Astrocyte (in vitro differentiated cells and primary cell): ENCODE results near the gene KHNYN. TPM values are rescaled to one million over a fixed set of nuclear protein-coding genes. Genes with fewer than 3 reads are reported as not detected.

Source experiments
- DNase-seq: peaks from one replicate; pipeline ENCODE4 v3.0.0-alpha.2; 2010; ENCODE audit warnings: low read depth
- FAIRE-seq: peaks from 2 replicates; lab custom pipeline; 2011; peaks lifted over from hg19 to GRCh38; lab: Jason Lieb, UNC
- H2AFZ ChIP-seq: 2 replicates; pipeline ENCODE4 v1.6.0; 2012; ENCODE audit warnings: low read depth, low read length, inconsistent platforms
- H3K27ac ChIP-seq: 2 replicates; pipeline ENCODE4 v1.5.1; 2011; ENCODE audit warnings: low read depth, low read length, inconsistent platforms
- H3K27me3 ChIP-seq: 2 replicates; pipeline ENCODE4 v1.6.0; 2011; ENCODE audit warnings: low read length, inconsistent platforms; ENCODE audit not compliant: insufficient read depth
- H3K36me3 ChIP-seq: 2 replicates; pipeline ENCODE4 v1.5.1; 2011; ENCODE audit warnings: low read length, inconsistent platforms; ENCODE audit not compliant: insufficient read depth
- H3K4me1 ChIP-seq: 2 replicates; pipeline ENCODE4 v1.5.1; 2011; ENCODE audit warnings: low read length, inconsistent platforms; ENCODE audit not compliant: insufficient read depth
- H3K4me2 ChIP-seq: 2 replicates; pipeline ENCODE4 v1.6.0; 2012; ENCODE audit warnings: low read length, inconsistent platforms
- H3K4me3 ChIP-seq: 2 replicates; pipeline ENCODE4 v1.5.1; 2011; ENCODE audit warnings: low read depth, mild to moderate bottlenecking, low read length, inconsistent platforms; ENCODE audit not compliant: insufficient read depth
- H3K79me2 ChIP-seq: 2 replicates; pipeline ENCODE4 v1.6.0; 2012; ENCODE audit warnings: mild to moderate bottlenecking, low read length, inconsistent platforms; ENCODE audit not compliant: insufficient read depth
- H3K9ac ChIP-seq: 2 replicates; pipeline ENCODE4 v1.6.0; 2012; ENCODE audit warnings: mild to moderate bottlenecking, low read length, inconsistent platforms
- H3K9me3 ChIP-seq: 2 replicates; pipeline ENCODE4 v1.5.1; 2012; ENCODE audit warnings: low read depth, mild to moderate bottlenecking, low read length, inconsistent platforms; ENCODE audit not compliant: insufficient read depth
- H4K20me1 ChIP-seq: 2 replicates; pipeline ENCODE4 v1.6.0; 2012; ENCODE audit warnings: low read length, inconsistent platforms; ENCODE audit not compliant: insufficient read depth
- H3K27ac Mint-ChIP-seq: one replicate; pipeline ENCODE4 v1.8.0; 2021; ENCODE audit warnings: mild to moderate bottlenecking, mixed read lengths; ENCODE audit not compliant: unreplicated experiment
- H3K27me3 Mint-ChIP-seq: one replicate; pipeline ENCODE4 v1.8.0; 2021; ENCODE audit warnings: low read depth, mixed read lengths; ENCODE audit not compliant: unreplicated experiment
- H3K36me3 Mint-ChIP-seq: one replicate; pipeline ENCODE4 v1.8.0; 2021; ENCODE audit warnings: low read depth, mixed read lengths; ENCODE audit not compliant: unreplicated experiment
- H3K4me1 Mint-ChIP-seq: one replicate; pipeline ENCODE4 v1.8.0; 2021; ENCODE audit warnings: low read depth, mixed read lengths; ENCODE audit not compliant: unreplicated experiment
- H3K4me3 Mint-ChIP-seq: one replicate; pipeline ENCODE4 v1.8.0; 2021; ENCODE audit warnings: mild to moderate bottlenecking, moderate library complexity, mixed read lengths; ENCODE audit not compliant: unreplicated experiment
- H3K9me3 Mint-ChIP-seq: one replicate; pipeline ENCODE4 v1.8.0; 2021; ENCODE audit warnings: mild to moderate bottlenecking, mixed read lengths; ENCODE audit not compliant: unreplicated experiment
- CTCF ChIP-seq: IDR thresholded peaks from 2 replicates; pipeline ENCODE4 v1.5.1; 2011; ENCODE audit warnings: low read depth, mild to moderate bottlenecking, inconsistent platforms, low read length, moderate library complexity; ENCODE audit not compliant: insufficient read depth
- EZH2 ChIP-seq: IDR thresholded peaks from 2 replicates; pipeline ENCODE4 v1.6.1; 2012; ENCODE audit warnings: mild to moderate bottlenecking, low read length, inconsistent platforms; ENCODE audit not compliant: insufficient read depth
- total RNA-seq: library from RNA; stranded (reverse); gene quantifications from 2 replicates; pipeline ENCODE4 v1.2.1, GENCODE V29; 2021

Gene KHNYN
- total RNA-seq, 1 donor from 2014 or later = 45.5 TPM

- no peaks in the 10 kb centered on the region for H3K36me3 Mint-ChIP-seq
- Histone ChIP-seq H4K20me1 (no peaks in the 10 kb centered on the region), H2AFZ (no peak overlapping the region), H3K36me3 (no peaks in the 10 kb centered on the region), H3K27me3 (no peaks in the 10 kb centered on the region), H3K79me2 (no peaks in the 10 kb centered on the region), H3K27ac (peak overlapping the region; percentile 26), H3K9me3 (no peaks in the 10 kb centered on the region), H3K4me3 (no peak overlapping the region), H3K4me1 (peaks cover 4% of the 10 kb centered on the region), H3K9ac (no peak overlapping the region), H3K4me2 (peak overlapping the region; percentile 53)
- TF ChIP-seq CTCF (peak; percentile 24), EZH2 (no peak)
- H3K27me3 Mint-ChIP-seq = no peaks in the 10 kb centered on the region
- H3K4me3 Mint-ChIP-seq = peak overlapping the region; percentile 31
- DNase-seq = peak; percentile 46
- FAIRE-seq = no peak
- peaks cover 23% of the 10 kb centered on the region for H3K4me1 Mint-ChIP-seq
- H3K9me3 Mint-ChIP-seq = no peaks in the 10 kb centered on the region
- H3K27ac Mint-ChIP-seq = no peak overlapping the region
These were observed 37.2 kb upstream of the KHNYN start for GRCh38 chr14:24392325-24393091.

- Histone ChIP-seq H3K9ac (no peak overlapping the region), H3K27ac (no peak overlapping the region), H2AFZ (no peak overlapping the region), H3K4me3 (no peak overlapping the region), H3K79me2 (no peaks in the 10 kb centered on the region), H3K36me3 (no peaks in the 10 kb centered on the region), H3K9me3 (no peaks in the 10 kb centered on the region), H3K4me2 (no peak overlapping the region), H3K27me3 (no peaks in the 10 kb centered on the region), H4K20me1 (no peaks in the 10 kb centered on the region), H3K4me1 (peaks cover 4% of the 10 kb centered on the region)
- TF ChIP-seq CTCF (no peak), EZH2 (no peak)
- FAIRE-seq = no peak
- Mint-ChIP-seq H3K27ac (no peak overlapping the region), H3K4me1 (peaks cover 23% of the 10 kb centered on the region), H3K27me3 (no peaks in the 10 kb centered on the region), H3K4me3 (no peak overlapping the region), H3K36me3 (no peaks in the 10 kb centered on the region), H3K9me3 (no peaks in the 10 kb centered on the region)
- no peak for DNase-seq
These were observed 35.5 kb upstream of the KHNYN start for GRCh38 chr14:24394275-24394674.
